Fibroblast of mammary gland (primary cell): ENCODE results near the gene KCTD17.

Experiments
- DNase-seq: peaks from one replicate; pipeline ENCODE4 v3.0.0-alpha.2; 2010; ENCODE audit warnings: low read depth
- H3K4me3 ChIP-seq: 2 replicates; pipeline ENCODE4 v1.5.1; 2011; ENCODE audit warnings: low read depth, mild to moderate bottlenecking, low read length, moderate library complexity; ENCODE audit not compliant: control insufficient read depth
- TF ChIP-seq, protein P1 (sequence below): conservative IDR thresholded peaks from 2 replicates; pipeline ENCODE4 v1.5.1; 2011; ENCODE audit warnings: low read depth, low read length, inconsistent platforms; ENCODE audit not compliant: control insufficient read depth, insufficient read depth

The KCTD17 gene

DNA sequence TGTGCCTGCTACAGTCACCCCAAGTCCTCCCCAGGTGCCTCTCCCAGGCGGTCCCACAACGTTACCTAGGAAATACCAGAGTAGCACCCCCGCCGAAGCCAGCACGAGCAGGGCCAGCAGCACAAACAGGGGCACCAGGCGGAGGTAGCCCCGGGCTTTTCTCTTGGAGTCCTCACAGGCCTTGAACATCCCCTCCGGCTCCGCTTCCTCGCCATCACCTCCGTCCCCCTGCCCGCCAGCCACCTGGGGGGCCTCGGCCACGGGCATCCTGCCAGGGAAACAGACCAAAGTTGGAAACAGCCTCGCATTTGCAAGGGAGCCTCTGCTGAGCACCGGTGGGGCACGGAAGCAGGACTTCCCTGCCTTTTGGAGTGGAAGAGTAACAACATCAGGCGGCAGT lies 51.6 kb downstream of the KCTD17 start:
- TF ChIP-seq, protein P1, sequence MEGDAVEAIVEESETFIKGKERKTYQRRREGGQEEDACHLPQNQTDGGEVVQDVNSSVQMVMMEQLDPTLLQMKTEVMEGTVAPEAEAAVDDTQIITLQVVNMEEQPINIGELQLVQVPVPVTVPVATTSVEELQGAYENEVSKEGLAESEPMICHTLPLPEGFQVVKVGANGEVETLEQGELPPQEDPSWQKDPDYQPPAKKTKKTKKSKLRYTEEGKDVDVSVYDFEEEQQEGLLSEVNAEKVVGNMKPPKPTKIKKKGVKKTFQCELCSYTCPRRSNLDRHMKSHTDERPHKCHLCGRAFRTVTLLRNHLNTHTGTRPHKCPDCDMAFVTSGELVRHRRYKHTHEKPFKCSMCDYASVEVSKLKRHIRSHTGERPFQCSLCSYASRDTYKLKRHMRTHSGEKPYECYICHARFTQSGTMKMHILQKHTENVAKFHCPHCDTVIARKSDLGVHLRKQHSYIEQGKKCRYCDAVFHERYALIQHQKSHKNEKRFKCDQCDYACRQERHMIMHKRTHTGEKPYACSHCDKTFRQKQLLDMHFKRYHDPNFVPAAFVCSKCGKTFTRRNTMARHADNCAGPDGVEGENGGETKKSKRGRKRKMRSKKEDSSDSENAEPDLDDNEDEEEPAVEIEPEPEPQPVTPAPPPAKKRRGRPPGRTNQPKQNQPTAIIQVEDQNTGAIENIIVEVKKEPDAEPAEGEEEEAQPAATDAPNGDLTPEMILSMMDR, result no peak
- no peak overlapping the region for H3K4me3 ChIP-seq
- DNase-seq, result no peak

DNA sequence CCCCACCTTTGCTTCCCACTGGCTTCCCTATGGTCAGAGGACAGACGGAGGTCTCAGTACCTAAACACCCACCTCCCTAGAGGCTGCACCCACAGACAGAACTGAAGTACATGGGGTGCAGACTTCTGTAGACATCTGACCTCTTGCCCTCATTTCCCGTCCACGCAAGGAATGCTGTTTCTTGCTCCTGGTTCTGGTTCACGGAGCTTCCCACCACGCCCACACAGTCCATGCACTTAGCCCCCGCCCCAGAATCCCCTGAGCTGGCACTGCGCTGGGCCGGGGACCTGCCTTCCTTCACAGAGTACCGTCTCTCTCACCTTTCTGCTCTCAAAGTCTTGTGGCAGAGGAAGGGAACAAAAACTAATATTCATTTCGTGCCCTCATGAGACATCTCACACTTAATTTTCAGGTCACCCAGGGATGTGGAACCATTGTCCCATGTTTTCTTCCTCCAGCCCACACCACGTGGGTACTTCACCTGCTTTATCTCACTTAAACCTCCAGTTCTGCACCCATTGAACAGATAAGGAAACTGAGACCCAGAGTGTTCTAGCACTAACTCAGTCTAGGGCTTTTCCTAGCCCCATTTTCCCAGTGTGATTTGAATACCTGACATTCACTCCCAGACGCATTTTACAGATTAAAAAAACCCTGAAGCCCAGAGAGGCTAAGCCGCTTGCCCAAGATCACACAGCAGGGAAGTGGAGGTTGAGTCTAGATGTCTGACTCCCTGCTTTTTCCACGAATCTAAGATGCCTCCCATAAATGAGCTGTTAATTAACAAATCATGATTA lies 52.3 kb downstream of the KCTD17 start:
- DNase-seq, result no peak
- TF ChIP-seq, protein P1, result no peak
- H3K4me3 ChIP-seq, result no peak overlapping the region

DNA sequence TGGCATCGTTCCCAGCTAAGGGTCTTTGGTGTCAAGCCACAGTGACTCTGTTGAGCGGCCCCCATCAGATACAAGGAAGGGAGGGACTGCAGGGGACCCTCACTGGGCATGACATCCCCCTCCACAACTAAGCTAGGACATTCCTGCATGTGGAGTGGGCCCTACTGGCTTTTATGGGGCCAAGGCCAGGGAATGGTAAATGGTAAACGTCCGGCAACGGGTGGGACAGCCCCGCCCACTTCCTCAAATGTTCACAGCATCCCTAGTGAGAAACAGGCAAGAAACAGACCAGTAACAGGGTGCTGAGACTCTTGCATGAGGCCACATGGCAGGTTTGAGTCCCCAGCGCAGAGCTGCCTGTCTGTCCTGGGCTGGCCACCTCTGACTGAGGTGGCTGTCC lies 53.6 kb downstream of the KCTD17 start:
- no peak overlapping the region for H3K4me3 ChIP-seq
- TF ChIP-seq, protein P1, result no peak
- DNase-seq, result no peak

DNA sequence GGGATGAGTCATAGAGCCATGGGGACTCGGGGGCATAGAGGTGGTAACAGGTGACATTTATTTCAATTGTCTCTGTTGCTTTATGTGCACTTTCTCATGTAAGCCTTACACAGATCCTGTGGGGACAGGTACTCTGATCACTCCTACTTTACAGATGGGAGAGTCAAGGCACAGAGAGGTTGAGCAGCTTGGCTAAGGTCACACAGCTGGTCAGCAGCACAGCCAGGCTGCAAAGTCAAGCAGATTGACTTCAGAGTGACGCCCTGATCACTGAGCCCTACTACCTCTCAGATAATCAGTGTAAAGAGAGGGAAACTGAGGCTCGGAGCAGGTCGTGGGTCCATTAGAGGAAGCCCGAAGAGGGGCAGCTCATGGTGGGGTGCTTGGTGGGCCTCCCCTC lies 54.4 kb downstream of the KCTD17 start:
- TF ChIP-seq, protein P1, result no peak
- no peak overlapping the region for H3K4me3 ChIP-seq

GRCh38 chr22:37107816-37108621 lies 56.5 kb downstream of the KCTD17 start:
- H3K4me3 ChIP-seq, result no peak overlapping the region
- TF ChIP-seq, protein P1, result no peak
- no peak for DNase-seq

More for the DNA sequence above, 54.4 kb downstream of the KCTD17 start:
- no peak for DNase-seq

DNA sequence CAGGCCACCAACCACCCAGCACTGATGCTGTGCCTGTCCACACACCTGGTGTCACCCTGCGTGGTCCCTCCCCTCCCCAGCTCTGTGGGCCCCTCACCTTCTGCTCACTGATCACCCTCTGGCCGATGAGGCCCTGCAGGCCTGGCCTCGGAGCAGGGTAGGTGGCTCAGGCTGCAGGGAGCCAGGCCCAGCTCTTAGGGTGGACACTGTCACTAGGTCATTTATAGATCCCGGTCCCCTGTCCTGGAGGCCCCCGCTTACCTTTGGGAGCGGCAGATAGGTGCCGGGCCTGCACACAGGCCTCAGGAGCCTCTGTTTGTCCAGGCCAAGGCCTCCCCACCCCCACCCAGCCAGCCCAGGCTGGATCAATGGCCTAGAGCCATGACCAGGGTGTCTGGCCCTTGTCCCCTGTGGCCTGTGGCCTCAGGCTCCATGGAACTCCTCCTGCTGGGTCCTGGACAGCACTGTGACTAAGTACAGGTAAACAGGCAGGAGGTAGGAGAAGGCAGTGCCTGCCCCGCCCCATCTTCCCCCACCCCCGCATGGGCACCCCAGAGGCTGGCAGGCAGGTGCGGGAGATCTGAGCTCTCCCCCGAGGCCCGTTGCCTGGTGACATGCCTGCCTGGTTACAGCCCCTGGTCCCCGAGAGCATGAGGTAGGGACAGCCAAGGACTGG lies 57.8 kb downstream of the KCTD17 start, which contains the start of gene TMPRSS6:
TMPRSS6 (minus strand) TSS at position 472 of the 676 bp plus-strand sequence. CDS start 6,296 bp downstream, outside the sequence.
- TF ChIP-seq, protein P1, result no peak
- DNase-seq, result no peak
- H3K4me3 ChIP-seq, result no peak within 1 kb of the TSS
